Measurements from ENCODE around the gene HSPE1.
A peak's percentile ranks its signal among the peaks of the same experiment; 100 is the strongest.
"Not testable (repeated sequence)": the region's sequence is repeated elsewhere in the genome, so short reads cannot be mapped to it uniquely, and the experiment has no call there.

The HSPE1 gene

GRCh38 chr2:197499594-197500502 lies at the start of gene HSPE1, which contains the start of gene HSPD1:
Gene HSPE1 (plus strand): TSS chr2:197500379. CDS start chr2:197500437, 58 bp downstream.
Gene HSPD1 (minus strand): TSS chr2:197499840. CDS start chr2:197498848, 992 bp downstream.
- DNase-seq, result peak; percentile 97 to 98

GRCh38 chr2:197450465-197450864 lies 49.7 kb upstream of the HSPE1 start:
- no peak for DNase-seq

GRCh38 chr2:197450935-197451358 lies 49.2 kb upstream of the HSPE1 start:
- DNase-seq, result not testable (repeated sequence)

GRCh38 chr2:197452754-197453122 lies 47.4 kb upstream of the HSPE1 start:
- no peak for DNase-seq

DNA sequence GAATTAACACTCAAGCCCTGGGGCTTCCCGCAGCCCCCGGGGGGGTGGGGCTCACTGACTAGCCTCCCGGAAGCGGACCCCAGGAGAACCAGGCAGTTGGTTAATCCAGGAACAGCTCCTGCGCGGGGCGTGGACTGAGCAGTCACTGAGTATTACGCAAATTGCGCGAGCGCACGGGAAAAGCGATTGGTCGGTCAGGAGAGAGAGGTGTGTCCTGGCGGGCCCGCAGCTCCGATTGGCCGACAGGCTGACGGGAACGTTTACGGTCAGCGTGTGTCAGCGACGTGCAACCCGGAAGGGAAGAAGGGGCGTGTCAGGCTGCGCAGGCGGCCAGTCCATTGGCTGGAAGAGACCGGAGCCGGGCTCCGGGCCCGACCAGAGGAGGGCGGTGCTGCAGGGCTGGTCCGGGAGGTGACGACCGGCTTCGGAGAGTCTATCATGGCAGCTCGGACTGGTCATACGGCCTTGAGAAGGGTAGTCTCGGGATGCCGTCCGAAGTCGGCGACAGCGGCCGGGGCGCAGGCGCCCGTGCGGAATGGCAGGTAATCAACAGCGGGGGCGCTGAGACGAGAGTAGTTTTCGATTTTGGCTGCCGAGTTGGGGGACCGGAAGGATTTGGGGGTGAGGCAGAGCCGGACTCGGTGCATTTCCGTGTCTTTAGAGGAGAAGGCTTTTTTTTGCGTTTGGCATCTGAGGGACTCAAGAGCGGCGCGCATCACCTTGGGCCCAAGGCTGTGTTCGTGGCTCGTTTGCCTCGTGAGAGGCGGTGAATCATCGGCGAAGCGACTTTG lies 46.9 kb upstream of the HSPE1 start, which contains the start of gene COQ10B:
Gene COQ10B (plus strand): TSS at position 430 of the 791 bp plus-strand sequence. CDS start 9 bp downstream, at position 439.
- peak; percentile 96 to 98 for DNase-seq

- DNase-seq, result no peak
Observed at GRCh38 chr2:197453914-197454398, 46.2 kb upstream of the HSPE1 start.

GRCh38 chr2:197454923-197455322 lies 45.3 kb upstream of the HSPE1 start:
- no peak for DNase-seq

DNA sequence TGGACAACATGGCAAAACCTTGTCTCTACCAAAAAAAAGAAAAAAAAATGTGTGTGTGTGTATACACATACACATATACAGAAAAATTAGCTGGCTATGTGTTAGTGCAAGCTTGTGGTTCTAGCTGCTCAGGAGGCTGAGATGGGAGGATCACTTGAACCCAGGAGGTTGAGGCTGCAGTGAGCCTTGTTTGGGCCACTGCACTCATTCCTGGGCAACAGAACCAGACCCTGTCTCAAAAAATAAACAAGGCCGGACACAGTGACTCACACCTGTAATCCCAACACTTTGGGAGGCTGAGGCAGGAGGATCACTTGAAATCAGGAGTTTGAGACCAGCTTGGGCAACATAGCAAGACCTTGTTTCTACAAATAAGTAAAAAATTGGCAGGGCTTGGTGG lies 44.8 kb upstream of the HSPE1 start:
- peak in 1 of 2 experiments; percentile 12 for DNase-seq

DNA sequence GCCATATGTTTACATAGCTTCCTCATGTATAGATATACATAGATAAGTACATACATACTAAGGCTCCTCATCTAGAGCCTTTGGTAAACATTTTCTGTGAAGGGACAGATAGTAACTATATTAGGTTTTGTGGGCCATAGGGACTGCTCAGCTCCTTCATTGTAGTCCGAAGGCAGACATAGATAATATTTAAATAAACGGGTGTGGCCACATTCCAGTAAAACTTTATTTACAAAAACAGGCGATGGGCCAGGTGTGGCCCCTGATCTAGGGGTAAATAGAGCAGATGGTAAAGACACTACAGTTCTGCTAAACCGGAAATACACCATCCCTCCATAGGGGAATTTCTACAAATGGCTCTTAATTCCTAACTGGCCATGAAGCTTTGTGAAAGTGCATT lies 39.5 kb upstream of the HSPE1 start:
- DNase-seq, result no peak

- DNase-seq, result no peak
Observed at GRCh38 chr2:197461057-197461456, 39.1 kb upstream of the HSPE1 start.

GRCh38 chr2:197464175-197464574 lies 36.0 kb upstream of the HSPE1 start:
- DNase-seq, result no peak

GRCh38 chr2:197472166-197472565 lies 28.0 kb upstream of the HSPE1 start:
- DNase-seq, result no peak

GRCh38 chr2:197477797-197478196 lies 22.4 kb upstream of the HSPE1 start:
- DNase-seq, result no peak

- DNase-seq, result no peak
Observed at GRCh38 chr2:197480165-197481036, 19.8 kb upstream of the HSPE1 start.

GRCh38 chr2:197484248-197484647 lies 15.9 kb upstream of the HSPE1 start:
- DNase-seq, result not testable (repeated sequence)

DNA sequence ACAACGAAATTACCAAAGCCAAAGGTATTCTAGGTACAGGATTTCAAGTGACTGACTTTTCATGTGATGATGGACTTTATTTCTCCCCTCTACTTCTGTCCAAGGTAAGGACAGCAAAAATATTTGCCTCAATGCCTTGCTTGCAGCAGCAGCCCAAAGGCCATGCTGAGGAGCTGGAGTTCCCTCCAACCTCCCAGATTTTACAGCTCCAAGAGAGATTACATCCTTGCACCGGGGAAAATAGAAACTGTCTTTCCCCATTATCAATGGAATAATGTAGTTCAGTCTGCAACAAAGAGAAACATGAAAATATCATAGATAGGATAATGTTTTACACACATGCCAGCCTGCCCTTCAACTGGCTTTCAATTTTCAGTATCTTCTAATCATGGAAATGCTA lies 14.0 kb upstream of the HSPE1 start:
- DNase-seq, result no peak

DNA sequence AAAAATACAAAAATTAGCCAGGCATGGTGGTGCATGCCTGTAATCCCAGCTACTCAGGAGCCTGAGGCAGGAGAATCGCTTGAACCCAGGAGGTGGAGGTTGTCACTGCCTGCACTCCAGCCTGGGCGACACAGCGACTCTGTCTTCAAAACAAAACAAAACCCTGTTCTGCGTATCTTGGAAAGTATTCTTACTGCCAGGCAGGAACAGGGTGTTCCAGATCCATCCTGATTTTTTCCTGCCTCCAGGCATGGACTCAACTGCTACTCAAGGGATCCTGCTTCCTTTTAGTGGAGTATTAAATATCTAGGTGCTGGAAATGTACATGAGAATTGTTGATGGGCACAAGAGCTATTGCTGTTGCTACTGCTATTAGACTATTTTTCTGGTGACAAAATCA lies 12.8 kb upstream of the HSPE1 start:
- DNase-seq, result no peak

GRCh38 chr2:197495433-197496134 lies 4.6 kb upstream of the HSPE1 start:
- DNase-seq, result no peak

DNA sequence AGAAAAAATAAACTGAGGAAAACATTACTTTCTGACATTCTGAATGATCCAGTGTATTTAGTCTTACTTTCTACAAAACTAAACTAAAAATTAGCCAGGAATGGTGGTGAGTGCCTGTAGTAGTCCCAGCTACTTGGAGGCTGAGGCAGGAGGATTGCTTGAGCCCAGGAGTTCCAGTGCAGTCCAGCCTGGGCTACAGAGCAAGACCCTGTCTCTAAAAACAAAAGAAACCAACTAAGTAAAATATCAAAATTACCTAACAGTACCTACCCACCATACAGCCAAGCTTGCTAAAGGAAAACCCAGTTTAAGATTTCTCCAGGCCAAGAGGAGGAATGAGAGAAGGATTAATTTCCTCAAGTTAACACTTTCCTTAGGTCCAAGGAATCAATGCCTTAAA lies 3.5 kb upstream of the HSPE1 start:
- DNase-seq, result no peak

DNA sequence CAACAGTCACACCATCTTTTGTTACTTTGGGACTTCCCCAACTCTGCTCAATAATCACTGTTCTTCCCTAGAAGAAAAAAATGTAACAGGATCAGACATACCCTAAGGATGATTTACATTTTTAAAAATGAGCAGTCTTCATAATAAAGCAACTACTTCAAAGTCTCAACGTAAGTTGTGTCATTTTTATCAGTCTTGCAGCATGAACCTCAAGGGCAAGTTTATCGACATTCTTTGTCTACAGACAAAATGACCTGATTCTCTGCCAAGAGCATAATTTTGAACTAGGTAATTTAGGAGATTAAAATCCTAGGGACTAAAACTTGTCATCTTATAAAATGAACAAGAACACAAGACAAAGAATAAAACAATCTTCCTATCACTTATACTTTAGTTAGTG lies 2.9 kb upstream of the HSPE1 start:
- no peak for DNase-seq

DNA sequence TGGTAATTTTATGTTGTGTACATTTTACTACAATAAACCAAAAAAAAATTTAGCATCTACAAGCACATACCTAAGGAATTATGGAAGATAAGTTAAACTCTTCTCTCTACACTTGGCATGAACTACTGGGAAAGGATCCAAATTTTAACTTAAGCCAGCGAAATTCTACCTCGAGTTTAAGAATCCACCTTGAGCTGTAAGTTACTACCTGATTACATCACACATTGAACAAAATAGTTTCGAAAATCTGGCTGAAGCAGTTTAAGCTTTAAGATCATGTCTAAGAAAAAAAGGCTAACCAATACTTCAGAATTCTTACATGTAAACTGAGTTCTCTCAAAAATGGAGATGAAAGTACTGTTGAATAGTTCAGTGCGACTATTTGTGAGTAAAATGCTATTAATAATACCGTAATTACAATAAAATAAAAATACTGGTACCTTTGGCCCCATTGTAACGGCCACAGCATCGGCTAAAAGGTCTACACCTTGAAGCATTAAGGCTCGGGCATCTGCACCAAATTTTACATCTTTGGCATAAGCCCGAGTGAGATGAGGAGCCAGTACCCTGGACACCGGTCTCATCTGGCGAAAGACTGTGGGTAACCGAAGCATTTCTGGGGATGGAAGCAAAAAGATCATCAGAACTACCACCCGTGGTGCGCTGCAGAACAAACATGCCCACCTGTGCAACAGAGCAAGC lies 1.8 kb upstream of the HSPE1 start:
- DNase-seq, result no peak
